ENCODE data around the gene KCNIP1. TPM values are rescaled to one million over a fixed set of nuclear protein-coding genes. Genes with fewer than 3 reads are reported as not detected.

Gene KCNIP1
- total RNA-seq, 1 donor = not detected

DNA sequence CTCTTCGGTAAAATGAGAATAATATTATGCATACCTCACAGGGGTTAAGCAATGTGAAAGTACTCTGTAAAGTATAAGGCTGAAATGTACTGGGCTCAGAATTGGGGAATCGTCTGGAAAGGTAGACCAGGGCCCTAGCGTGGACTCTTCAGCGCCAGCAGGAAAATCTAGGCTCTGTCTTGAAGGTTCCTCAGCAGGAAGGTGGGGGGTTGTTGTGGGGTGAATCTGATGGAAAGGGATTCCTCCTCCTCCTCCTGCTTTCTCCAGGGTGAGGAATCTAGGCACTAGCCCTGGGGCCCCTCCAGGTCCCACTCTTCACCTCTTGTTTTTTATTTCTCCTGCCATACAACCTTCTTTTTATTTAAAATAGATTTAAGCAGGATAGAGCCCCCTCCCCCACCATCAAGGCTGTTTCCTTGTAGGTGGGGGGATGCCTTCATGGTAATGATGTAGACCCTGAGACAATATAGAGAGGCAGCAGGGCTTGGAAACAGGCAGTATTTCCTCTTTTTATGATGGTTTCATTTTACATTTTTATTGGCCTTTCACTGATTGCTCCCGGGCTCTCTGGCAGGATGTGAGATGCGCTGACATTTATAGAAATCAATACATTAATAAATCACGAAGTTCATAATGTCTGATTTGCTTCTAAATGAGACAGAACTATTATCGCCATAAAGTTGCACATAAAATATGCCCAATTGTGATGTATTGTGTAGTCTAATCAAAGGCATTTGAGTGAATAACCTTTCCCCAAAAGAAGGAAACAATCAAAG, 200.8 kb downstream of the KCNIP1 start:
- H3K4me1 ChIP-seq (ENCODE audit: insufficient read depth, low read length) = no peaks in the 10 kb centered on the region

DNA sequence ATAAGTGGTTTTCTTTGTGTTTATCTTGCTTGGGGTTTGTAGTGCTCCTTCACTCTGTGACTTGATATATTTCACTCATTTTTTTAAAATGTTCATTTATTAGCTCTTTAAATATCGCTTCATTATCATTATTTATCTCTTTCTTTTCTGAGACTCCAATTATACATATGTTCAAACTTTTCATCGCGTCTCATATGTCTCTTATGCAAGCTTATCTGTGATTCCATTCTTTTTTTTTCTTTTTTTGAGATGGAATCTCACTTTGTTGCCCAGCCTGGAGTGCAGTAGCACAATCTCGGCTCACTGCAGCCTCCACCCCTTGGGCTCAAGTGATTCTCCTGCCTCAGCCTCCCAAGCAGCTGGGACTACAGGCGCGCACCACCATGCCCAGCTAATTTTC, 205.8 kb downstream of the KCNIP1 start:
- Histone ChIP-seq H3K27me3 (ENCODE audit: insufficient read depth, low read length) (no peaks in the 10 kb centered on the region), H3K36me3 (ENCODE audit: insufficient read depth, low read length) (no peaks in the 10 kb centered on the region), H2AFZ (ENCODE audit: low read length) (no peak overlapping the region), H3K4me1 (ENCODE audit: insufficient read depth, low read length) (no peaks in the 10 kb centered on the region), H3K79me2 (ENCODE audit: insufficient read depth, low read length) (no peaks in the 10 kb centered on the region), H4K20me1 (ENCODE audit: insufficient read depth, low read length) (no peaks in the 10 kb centered on the region), H3K9me3 (ENCODE audit: low read depth, low read length) (no peaks in the 10 kb centered on the region), H3K4me3 (ENCODE audit: insufficient read depth, low read length) (no peak overlapping the region), H3K27ac (ENCODE audit: low read depth, low read length) (no peak overlapping the region), H3K4me2 (ENCODE audit: insufficient read depth, low read length) (no peak overlapping the region)
- no peak for DNase-seq (ENCODE audit: insufficient read length, low spot score, missing footprints)
- TF ChIP-seq, protein P1, sequence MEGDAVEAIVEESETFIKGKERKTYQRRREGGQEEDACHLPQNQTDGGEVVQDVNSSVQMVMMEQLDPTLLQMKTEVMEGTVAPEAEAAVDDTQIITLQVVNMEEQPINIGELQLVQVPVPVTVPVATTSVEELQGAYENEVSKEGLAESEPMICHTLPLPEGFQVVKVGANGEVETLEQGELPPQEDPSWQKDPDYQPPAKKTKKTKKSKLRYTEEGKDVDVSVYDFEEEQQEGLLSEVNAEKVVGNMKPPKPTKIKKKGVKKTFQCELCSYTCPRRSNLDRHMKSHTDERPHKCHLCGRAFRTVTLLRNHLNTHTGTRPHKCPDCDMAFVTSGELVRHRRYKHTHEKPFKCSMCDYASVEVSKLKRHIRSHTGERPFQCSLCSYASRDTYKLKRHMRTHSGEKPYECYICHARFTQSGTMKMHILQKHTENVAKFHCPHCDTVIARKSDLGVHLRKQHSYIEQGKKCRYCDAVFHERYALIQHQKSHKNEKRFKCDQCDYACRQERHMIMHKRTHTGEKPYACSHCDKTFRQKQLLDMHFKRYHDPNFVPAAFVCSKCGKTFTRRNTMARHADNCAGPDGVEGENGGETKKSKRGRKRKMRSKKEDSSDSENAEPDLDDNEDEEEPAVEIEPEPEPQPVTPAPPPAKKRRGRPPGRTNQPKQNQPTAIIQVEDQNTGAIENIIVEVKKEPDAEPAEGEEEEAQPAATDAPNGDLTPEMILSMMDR (IDR thresholded peaks at IDR 0.05; ENCODE audit: extremely low read depth, low read depth, low read length) = no peak

More for the DNA sequence above, 200.8 kb downstream of the KCNIP1 start:
- Histone ChIP-seq H3K36me3 (ENCODE audit: insufficient read depth, low read length) (no peaks in the 10 kb centered on the region), H3K79me2 (ENCODE audit: insufficient read depth, low read length) (no peaks in the 10 kb centered on the region), H3K27me3 (ENCODE audit: insufficient read depth, low read length) (no peaks in the 10 kb centered on the region), H3K4me2 (ENCODE audit: insufficient read depth, low read length) (no peak overlapping the region), H3K4me3 (ENCODE audit: insufficient read depth, low read length) (no peak overlapping the region), H3K27ac (ENCODE audit: low read depth, low read length) (no peak overlapping the region), H2AFZ (ENCODE audit: low read length) (no peak overlapping the region), H3K9me3 (ENCODE audit: low read depth, low read length) (no peaks in the 10 kb centered on the region), H4K20me1 (ENCODE audit: insufficient read depth, low read length) (no peaks in the 10 kb centered on the region)
- DNase-seq (ENCODE audit: insufficient read length, low spot score, missing footprints) = no peak
- TF ChIP-seq, protein P1 (IDR thresholded peaks at IDR 0.05; ENCODE audit: extremely low read depth, low read depth, low read length) = no peak

DNA sequence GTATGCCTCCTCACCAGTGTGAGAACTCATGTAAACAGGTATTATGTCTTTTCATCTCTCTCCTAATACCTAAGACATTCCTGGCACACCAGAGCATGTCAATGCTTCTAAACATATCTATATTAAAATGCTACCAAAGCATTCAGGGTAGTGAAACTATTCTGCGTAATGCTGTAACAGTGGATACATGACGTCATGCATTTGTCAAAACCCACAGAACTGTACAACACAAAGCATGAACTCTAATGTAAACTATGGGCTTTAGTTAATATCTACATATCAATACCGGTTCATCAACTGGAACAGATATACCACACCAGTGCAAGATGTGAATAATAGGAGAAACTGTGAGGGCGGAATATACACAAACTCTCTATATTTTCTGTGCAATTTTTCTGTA, 207.5 kb downstream of the KCNIP1 start:
- no peaks in the 10 kb centered on the region for H4K20me1 ChIP-seq (ENCODE audit: insufficient read depth, low read length)
- TF ChIP-seq, protein P1 (IDR thresholded peaks at IDR 0.05; ENCODE audit: extremely low read depth, low read depth, low read length) = no peak
- H2AFZ ChIP-seq (ENCODE audit: low read length) = no peak overlapping the region
- H3K4me3 ChIP-seq (ENCODE audit: insufficient read depth, low read length) = no peak overlapping the region
- H3K36me3 ChIP-seq (ENCODE audit: insufficient read depth, low read length) = no peaks in the 10 kb centered on the region
- peaks cover under 1% of the 10 kb centered on the region for H3K27me3 ChIP-seq (ENCODE audit: insufficient read depth, low read length)
- no peaks in the 10 kb centered on the region for H3K9me3 ChIP-seq (ENCODE audit: low read depth, low read length)
- no peak for DNase-seq (ENCODE audit: insufficient read length, low spot score, missing footprints)
- H3K4me1 ChIP-seq (ENCODE audit: insufficient read depth, low read length) = no peaks in the 10 kb centered on the region
- no peaks in the 10 kb centered on the region for H3K79me2 ChIP-seq (ENCODE audit: insufficient read depth, low read length)
- no peak overlapping the region for H3K4me2 ChIP-seq (ENCODE audit: insufficient read depth, low read length)
- H3K27ac ChIP-seq (ENCODE audit: low read depth, low read length) = no peak overlapping the region

DNA sequence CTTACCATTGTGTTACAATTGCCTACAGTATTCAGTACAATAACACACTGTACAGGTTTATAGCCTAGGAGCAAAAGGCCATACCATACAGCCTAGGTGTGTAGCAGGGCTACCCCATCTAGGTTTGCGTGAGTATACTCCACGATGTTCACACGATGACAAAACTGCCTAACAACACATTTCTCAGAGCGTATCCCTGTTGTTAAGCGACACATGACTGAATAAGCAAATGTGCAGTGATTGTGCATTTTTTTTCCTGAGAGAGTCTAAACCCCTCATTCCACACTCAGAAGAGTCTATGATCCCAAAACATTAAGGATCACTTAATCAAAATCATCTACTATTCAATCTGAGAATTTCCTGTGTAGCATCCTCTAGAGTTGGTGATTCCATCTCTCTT, 211.3 kb downstream of the KCNIP1 start:
- TF ChIP-seq, protein P1 (IDR thresholded peaks at IDR 0.05; ENCODE audit: extremely low read depth, low read depth, low read length) = no peak
- H4K20me1 ChIP-seq (ENCODE audit: insufficient read depth, low read length) = no peaks in the 10 kb centered on the region
- no peak for DNase-seq (ENCODE audit: insufficient read length, low spot score, missing footprints)
- no peaks in the 10 kb centered on the region for H3K4me1 ChIP-seq (ENCODE audit: insufficient read depth, low read length)
- no peak overlapping the region for H3K4me2 ChIP-seq (ENCODE audit: insufficient read depth, low read length)
- H3K4me3 ChIP-seq (ENCODE audit: insufficient read depth, low read length) = no peak overlapping the region
- no peaks in the 10 kb centered on the region for H3K79me2 ChIP-seq (ENCODE audit: insufficient read depth, low read length)
- no peak overlapping the region for H2AFZ ChIP-seq (ENCODE audit: low read length)
- H3K27ac ChIP-seq (ENCODE audit: low read depth, low read length) = no peak overlapping the region
- H3K36me3 ChIP-seq (ENCODE audit: insufficient read depth, low read length) = no peaks in the 10 kb centered on the region
- no peaks in the 10 kb centered on the region for H3K9me3 ChIP-seq (ENCODE audit: low read depth, low read length)
- peaks cover 2% of the 10 kb centered on the region for H3K27me3 ChIP-seq (ENCODE audit: insufficient read depth, low read length)

Measured in osteoblast (primary cell).